Effector memory CD4-positive, alpha-beta T cell (primary cell): ENCODE results near the gene ZNF780A.
"Not testable (repeated sequence)": the region's sequence is repeated elsewhere in the genome, so short reads cannot be mapped to it uniquely, and the experiment has no call there.

Experiments
- DNase-seq, 3 donors: peaks; one replicate each; pipeline ENCODE4 v3.0.0-alpha.2; 2020
- H3K27ac ChIP-seq: 2 replicates; pipeline ENCODE4 v1.7.0; 2013; ENCODE audit warnings: mild to moderate bottlenecking, low read length, moderate library complexity; ENCODE audit not compliant: insufficient read depth, poor library complexity, severe bottlenecking
- H3K27me3 ChIP-seq: replicated peaks from 2 replicates; pipeline ENCODE4 v1.7.0; 2013; ENCODE audit warnings: mild to moderate bottlenecking, low read length; ENCODE audit not compliant: insufficient read depth, control insufficient read depth, poor library complexity, severe bottlenecking
- H3K36me3 ChIP-seq: 2 replicates; pipeline ENCODE4 v1.7.0; 2013; ENCODE audit warnings: mild to moderate bottlenecking, low read length, moderate library complexity; ENCODE audit not compliant: control insufficient read depth, insufficient read depth
- H3K4me1 ChIP-seq: 2 replicates; pipeline ENCODE4 v1.7.0; 2013; ENCODE audit warnings: low read length, mild to moderate bottlenecking; ENCODE audit not compliant: control insufficient read depth, insufficient read depth, poor library complexity, severe bottlenecking
- H3K4me3 ChIP-seq: 2 replicates; pipeline ENCODE4 v1.7.0; 2013; ENCODE audit warnings: low read length, low read depth, mild to moderate bottlenecking; ENCODE audit not compliant: insufficient read depth, poor library complexity, severe bottlenecking
- H3K9me3 ChIP-seq: 2 replicates; pipeline ENCODE4 v1.7.0; 2013; ENCODE audit warnings: mild to moderate bottlenecking, low read length, moderate library complexity; ENCODE audit not compliant: control insufficient read depth

The ZNF780A gene

DNA sequence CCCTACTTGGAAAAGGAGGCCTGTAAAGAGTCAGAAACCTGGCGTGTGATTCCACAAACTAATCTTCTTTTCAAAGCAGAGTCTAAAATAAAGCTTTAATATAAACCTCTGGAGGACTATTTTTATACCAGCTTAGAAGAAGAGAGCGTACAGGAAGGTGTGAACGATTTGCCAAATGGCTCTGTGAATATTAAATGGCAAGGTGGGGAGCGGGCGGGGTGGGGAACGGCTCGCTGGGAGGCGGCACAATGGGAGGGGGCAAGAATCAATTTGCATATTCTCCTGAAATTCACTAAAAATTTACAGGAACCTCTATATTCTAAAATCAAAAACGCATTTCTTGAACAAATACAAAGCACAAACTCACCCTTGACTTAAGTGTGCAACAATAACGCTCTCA lies 35.7 kb downstream of the ZNF780A start:
- no peak overlapping the region for H3K27ac ChIP-seq
- H3K4me1 ChIP-seq = peaks cover 12% of the 10 kb centered on the region
- no peak for DNase-seq
- no peaks in the 10 kb centered on the region for H3K27me3 ChIP-seq
- peak overlapping the region; percentile 78 for H3K4me3 ChIP-seq
- H3K36me3 ChIP-seq = no peaks in the 10 kb centered on the region
- H3K9me3 ChIP-seq = no peaks in the 10 kb centered on the region

GRCh38 chr19:40054632-40055031 lies 36.1 kb downstream of the ZNF780A start:
- no peak for DNase-seq
- Histone ChIP-seq H3K4me1 (peaks cover 12% of the 10 kb centered on the region), H3K27ac (no peak overlapping the region), H3K4me3 (peak overlapping the region; percentile 78), H3K27me3 (no peaks in the 10 kb centered on the region), H3K36me3 (peaks cover 2% of the 10 kb centered on the region), H3K9me3 (no peaks in the 10 kb centered on the region)

DNA sequence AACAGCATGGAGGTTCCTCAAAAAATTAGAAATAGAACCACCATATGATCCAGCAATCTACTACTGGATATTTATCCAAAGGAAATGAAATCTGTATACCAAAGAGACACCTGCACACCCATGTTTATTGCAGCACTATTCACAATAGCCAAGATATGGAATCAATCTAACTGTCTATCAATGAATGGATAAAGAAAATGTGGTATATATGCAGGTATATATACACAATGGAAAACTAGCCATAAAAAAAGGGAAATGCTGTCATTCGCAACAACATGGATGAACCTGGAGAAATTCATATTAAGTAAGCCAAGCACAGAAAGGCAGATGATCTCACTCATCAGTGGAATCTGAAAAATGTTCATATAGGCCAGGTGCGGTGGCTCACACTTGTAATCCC lies 37.3 kb downstream of the ZNF780A start:
- peaks cover 13% of the 10 kb centered on the region for H3K36me3 ChIP-seq
- DNase-seq = no peak
- no peaks in the 10 kb centered on the region for H3K9me3 ChIP-seq
- H3K27ac ChIP-seq = no peak overlapping the region
- no peak overlapping the region for H3K4me3 ChIP-seq
- H3K4me1 ChIP-seq = peaks cover 12% of the 10 kb centered on the region
- no peaks in the 10 kb centered on the region for H3K27me3 ChIP-seq

DNA sequence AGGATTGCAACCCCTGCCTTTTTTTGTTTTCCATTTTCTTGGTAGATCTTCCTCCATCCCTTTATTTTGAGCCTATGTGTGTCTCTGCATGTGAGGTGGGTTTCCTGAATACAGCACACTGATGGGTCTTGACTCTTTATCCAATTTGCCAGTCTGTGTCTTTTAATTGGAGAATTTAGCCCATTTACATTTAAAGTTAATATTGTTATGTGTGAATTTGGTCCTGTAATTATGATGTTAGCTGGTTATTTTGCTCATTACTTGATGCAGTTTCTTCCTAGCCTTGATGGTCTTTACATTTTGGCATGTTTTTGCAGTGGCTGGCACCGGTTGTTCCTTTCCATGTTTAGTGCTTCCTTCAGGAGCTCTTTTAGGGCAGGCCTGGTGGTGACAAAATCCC lies 49.0 kb downstream of the ZNF780A start:
- not testable (repeated sequence) for H3K27ac ChIP-seq, H3K4me3 ChIP-seq, H3K4me1 ChIP-seq, DNase-seq, H3K27me3 ChIP-seq
- peaks cover 34% of the 10 kb centered on the region for H3K36me3 ChIP-seq
- H3K9me3 ChIP-seq = peaks cover 14% of the 10 kb centered on the region

GRCh38 chr19:40038047-40038446 lies 52.7 kb downstream of the ZNF780A start:
- not testable (repeated sequence) for H3K27me3 ChIP-seq, H3K4me1 ChIP-seq, H3K36me3 ChIP-seq, DNase-seq, H3K4me3 ChIP-seq, H3K27ac ChIP-seq
- H3K9me3 ChIP-seq = peaks cover 29% of the 10 kb centered on the region

- Histone ChIP-seq H3K4me1 (no peaks in the 10 kb centered on the region), H3K9me3 (peaks cover 39% of the 10 kb centered on the region)
- no peak for DNase-seq
Observed at GRCh38 chr19:40035996-40036395, 54.7 kb downstream of the ZNF780A start.

GRCh38 chr19:40033989-40034560 lies 56.7 kb downstream of the ZNF780A start:
- Histone ChIP-seq H3K4me3 (no peak overlapping the region), H3K9me3 (peaks cover 52% of the 10 kb centered on the region), H3K27ac (no peak overlapping the region), H3K4me1 (no peaks in the 10 kb centered on the region), H3K36me3 (no peaks in the 10 kb centered on the region), H3K27me3 (no peaks in the 10 kb centered on the region)
- no peak for DNase-seq

More at GRCh38 chr19:40035996-40036395, 54.7 kb downstream of the ZNF780A start:
- no peaks in the 10 kb centered on the region for H3K27me3 ChIP-seq
- H3K36me3 ChIP-seq = no peaks in the 10 kb centered on the region
- no peak overlapping the region for H3K27ac ChIP-seq
- H3K4me3 ChIP-seq = no peak overlapping the region

DNA sequence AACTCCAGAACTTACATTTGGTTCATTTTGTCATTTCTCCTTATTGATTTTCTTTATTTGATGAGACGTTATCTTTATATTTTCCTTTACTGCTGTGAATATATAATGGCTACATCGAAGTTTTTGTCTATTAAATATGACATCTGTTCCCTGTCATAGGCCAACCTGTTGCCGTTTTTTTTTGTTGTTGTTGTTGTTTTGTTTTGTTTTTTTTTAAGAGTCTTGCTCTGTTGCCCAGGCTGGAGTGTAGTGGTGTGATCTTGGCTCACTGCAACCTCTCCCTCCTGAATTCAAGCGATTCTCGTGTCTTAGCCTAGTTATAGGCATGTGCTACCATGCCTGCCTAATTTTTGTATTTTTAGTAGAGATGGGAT lies 64.2 kb downstream of the ZNF780A start:
- no peaks in the 10 kb centered on the region for H3K4me1 ChIP-seq
- H3K9me3 ChIP-seq = peaks cover 58% of the 10 kb centered on the region

GRCh38 chr19:40025938-40026596 lies 64.7 kb downstream of the ZNF780A start:
- DNase-seq = no peak
- Histone ChIP-seq H3K9me3 (peaks cover 58% of the 10 kb centered on the region), H3K27me3 (no peaks in the 10 kb centered on the region), H3K4me1 (no peaks in the 10 kb centered on the region), H3K27ac (no peak overlapping the region), H3K4me3 (no peak overlapping the region), H3K36me3 (no peaks in the 10 kb centered on the region)

More for the DNA sequence above, 64.2 kb downstream of the ZNF780A start:
- no peak for DNase-seq
- no peak overlapping the region for H3K27ac ChIP-seq
- no peaks in the 10 kb centered on the region for H3K36me3 ChIP-seq
- no peaks in the 10 kb centered on the region for H3K27me3 ChIP-seq
- no peak overlapping the region for H3K4me3 ChIP-seq

- Histone ChIP-seq H3K36me3 (no peaks in the 10 kb centered on the region), H3K4me3 (no peak overlapping the region), H3K27ac (no peak overlapping the region), H3K27me3 (no peaks in the 10 kb centered on the region), H3K4me1 (no peaks in the 10 kb centered on the region), H3K9me3 (peaks cover 50% of the 10 kb centered on the region)
- no peak for DNase-seq
Observed at GRCh38 chr19:40023969-40024368, 66.8 kb downstream of the ZNF780A start.
